Glomerular visceral epithelial cell (primary cell): Measurements from ENCODE around the gene P3H2.

Experiments used
- DNase-seq: peaks from one replicate; pipeline ENCODE4 v3.0.0-alpha.2; 2016; ENCODE audit errors: extremely low spot score

P3H2 gene

GRCh38 chr3:189947068-189947467, 173.6 kb downstream of the P3H2 start:
- DNase-seq: no peak

DNA sequence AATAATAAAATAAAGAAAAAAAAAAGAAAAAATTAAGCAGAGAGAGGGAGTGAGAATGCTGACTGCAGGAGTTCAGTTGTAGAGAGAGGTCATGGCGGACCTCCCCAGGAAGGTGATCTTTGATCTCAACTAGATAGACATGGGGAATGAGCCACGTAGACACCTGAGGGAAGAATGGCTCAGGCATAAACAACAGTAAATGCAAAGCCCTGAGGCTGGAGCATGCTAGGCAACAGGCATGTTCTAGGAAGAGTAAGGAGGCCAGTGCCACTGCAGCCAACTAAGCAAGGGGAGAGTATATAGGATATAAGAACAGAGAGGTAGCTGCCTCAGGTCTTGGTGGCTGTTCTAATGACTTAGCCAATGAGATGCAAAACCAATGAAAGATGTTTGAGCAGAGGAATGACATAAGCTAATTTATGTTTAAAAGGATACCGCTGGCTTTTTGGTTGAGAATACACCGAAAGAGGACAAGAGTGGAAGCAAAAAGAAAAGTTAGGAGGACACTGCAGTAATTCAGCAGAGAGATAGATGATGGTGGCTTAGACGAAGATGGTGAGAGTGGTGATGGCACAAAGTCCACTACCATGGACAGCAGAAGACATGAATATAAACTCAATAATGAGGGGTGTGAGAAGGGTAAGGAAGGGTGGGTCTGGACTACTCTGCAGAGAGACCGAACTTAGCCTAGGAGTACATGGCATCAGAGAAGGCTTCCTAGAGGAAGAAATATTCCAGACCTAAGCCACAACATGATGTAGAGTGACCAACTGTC, 174.6 kb downstream of the P3H2 start:
- no peak for DNase-seq

DNA sequence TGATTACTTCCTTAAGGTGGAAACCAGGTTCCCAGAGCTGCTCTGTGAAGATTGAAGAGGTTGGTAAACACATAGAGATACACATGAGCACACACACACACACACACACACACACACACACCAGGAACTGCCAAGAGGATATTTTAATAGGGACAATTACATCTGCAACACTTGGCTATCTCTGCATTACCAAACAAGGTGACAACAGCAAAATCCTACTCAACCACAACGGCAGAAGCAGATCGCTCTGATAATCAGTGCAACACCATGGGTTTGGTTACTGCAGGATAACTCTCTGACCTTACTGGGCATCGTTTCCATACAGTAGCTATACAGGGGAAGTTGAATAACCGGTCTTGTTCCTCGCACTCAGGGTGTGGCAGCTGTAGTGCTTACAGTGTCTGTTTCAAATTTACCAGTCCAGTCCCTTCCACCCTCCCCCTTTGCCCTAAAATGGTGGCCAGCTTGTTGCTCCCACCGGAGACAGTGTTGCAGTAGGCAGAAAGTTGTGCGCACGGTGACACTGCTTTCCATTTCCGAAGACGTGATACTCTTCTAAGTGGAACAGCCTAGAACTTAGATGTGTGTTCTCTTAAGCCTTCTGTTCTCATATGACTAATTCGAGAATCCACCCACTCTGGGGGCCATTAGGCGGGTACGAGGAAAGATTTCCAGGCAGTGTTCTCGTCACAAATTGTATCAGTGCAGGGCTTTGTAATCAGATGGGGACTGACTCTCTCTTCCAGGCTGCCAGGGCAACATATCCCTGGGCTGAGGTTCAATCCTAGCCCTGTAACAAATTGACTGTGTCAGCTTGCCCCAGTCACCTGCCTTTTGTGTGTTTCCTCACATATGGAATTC, 176.2 kb downstream of the P3H2 start:
- DNase-seq: no peak

- no peak for DNase-seq
These were observed 177.7 kb downstream of the P3H2 start for GRCh38 chr3:189942948-189943347.

DNA sequence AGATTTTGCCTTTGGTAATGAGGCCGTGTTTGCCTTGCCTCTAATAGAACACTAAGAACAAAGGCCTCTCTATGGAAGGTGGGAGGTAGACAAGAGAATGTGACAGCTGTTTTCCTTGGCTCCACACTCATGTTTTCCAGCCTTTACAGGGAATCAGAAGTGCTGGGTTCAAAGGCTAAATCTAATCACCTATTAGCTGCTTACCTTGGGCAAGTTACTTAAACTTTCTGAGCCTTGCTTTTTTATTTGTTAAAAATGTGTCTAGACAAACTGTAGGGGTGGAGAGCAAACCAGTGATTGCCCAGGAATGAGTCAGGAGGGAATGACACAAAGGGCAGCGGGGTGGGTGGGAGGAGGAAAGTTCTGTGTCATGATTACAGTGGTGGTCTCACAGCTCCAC, 179.0 kb downstream of the P3H2 start:
- peak; percentile 34 for DNase-seq

GRCh38 chr3:189941125-189941524, 179.6 kb downstream of the P3H2 start:
- no peak for DNase-seq

GRCh38 chr3:189937302-189938127, 183.2 kb downstream of the P3H2 start:
- peak; percentile 96 for DNase-seq

GRCh38 chr3:189936201-189936945, 184.3 kb downstream of the P3H2 start:
- no peak for DNase-seq

- DNase-seq: no peak
These were observed 192.5 kb downstream of the P3H2 start for GRCh38 chr3:189927975-189928895.

DNA sequence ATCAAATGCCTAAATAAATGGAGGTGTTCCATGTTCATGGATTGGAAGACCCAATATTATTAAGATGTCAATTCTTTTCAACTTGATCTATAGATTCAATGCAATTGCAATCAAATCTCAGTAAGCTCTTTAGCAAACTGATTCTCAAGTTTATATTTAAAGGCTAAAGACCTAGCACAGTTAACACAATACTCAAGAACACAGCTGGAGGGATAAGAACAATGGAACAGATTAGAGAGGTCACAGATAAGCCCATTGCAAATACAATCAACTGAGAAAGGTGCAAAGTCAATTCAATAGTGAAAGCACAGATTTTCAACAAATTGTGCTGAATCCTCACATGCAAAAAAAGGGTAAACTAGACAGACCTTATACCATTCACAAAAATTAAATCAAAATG, 198.9 kb downstream of the P3H2 start:
- DNase-seq: no peak

DNA sequence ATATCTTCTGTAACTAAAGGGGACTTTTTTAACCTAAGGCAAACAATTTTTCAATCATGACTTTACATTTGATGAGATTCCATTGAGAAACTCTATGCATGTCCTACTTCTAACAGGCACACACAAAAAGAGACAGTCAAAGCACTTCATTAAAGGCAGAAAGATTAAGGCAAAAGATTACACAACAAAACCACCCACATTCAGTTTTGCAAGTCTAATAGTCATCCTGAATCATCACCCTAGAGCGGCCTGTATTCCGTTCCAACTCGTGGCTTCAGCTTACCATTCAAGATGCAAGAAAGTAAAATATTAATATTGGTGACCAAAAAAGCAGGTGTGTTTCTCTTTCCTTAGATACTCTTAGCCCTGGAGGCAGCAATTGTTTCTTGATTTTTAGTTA, 205.9 kb downstream of the P3H2 start:
- peak; percentile 75 for DNase-seq

- DNase-seq: no peak
These were observed 209.7 kb downstream of the P3H2 start for GRCh38 chr3:189911001-189911400.

DNA sequence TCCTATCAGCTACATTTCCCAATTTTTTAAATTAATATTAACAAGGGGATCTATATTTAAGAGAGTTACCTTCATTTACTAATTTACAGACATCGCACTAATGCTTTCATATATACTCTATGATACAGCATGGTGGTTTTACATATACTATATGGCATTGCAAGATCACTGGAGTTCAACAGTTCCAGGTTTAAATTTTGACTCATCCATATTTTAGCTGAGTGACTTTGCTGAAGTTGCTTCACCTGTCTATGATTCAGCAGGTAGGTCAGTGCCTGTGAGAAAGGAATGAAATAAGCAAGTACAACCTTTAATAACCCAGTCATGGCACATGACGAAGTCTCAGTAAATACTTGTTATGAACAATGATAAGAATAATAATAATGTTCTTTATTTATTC, 211.1 kb downstream of the P3H2 start:
- no peak for DNase-seq

DNA sequence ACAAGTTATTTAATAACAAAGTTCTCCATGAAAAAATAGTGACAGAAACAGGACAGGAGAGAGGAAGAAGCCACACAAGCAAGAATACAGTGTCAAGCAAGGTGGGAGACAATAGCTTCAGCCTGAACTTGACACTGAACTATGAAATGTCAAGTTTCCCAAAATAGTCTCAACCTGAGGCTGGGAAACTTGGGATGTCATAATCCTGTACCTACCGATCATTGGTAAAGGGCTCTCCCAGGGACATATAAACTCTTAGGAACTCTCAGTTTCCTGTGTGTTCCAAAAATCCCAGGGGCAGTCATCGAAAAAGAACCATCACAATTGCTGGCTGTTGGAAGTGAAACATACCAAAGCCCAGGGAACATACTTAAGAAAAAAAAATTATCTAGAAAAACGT, 211.6 kb downstream of the P3H2 start:
- no peak for DNase-seq

- peak; percentile 20 for DNase-seq
These were observed 212.1 kb downstream of the P3H2 start for GRCh38 chr3:189908646-189909045.

DNA sequence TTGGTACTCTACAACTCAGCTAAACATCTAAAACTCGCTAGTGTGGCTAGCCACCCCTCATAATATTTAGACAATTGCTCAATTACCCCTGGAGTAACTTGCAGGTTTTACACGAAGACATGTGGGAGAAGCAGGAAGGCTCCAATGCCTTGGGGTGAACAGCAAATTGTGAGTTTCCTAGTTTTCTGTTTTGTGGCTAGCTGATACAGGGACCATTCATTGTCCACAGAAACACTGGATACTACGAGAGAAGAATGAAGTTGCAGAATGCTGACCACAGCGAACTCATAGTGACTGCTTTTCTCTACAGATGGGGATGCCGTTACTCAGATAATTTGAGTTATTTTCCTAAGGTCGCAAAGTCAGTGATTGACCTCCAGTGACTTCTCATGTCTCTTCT, 212.9 kb downstream of the P3H2 start:
- no peak for DNase-seq
